Stimulated activated naive B cell treated with anti-CD40 and anti-IgM and Interleukin-4, amounts not matched to agents 10 μg/mL and 1 μg/mL and 100 μg/mL, for 72 hours (primary cell): Measurements from ENCODE around the gene ZDHHC24.

ENCODE experiments used
- ATAC-seq, 2 donors: fragments of 150-1000 bp; cut with Tn5 transposase; replicated peaks; 2 replicates each; pipeline ENCODE4 v1.10.0; 2021; ENCODE audit warnings: moderate library complexity in 1 of 2
- DNase-seq: peaks from one replicate; pipeline ENCODE4 v3.0.0; 2021
- H3K27ac Mint-ChIP-seq: one replicate; pipeline ENCODE4 v1.8.0; 2022; ENCODE audit warnings: mild to moderate bottlenecking, mixed read lengths
- H3K27me3 Mint-ChIP-seq, 2 donors: one replicate each; pipeline ENCODE4 v1.8.0; 2022; ENCODE audit warnings: mixed read lengths in 2 of 2
- H3K36me3 Mint-ChIP-seq, 2 donors: one replicate each; pipeline ENCODE4 v1.8.0; 2022; ENCODE audit warnings: mixed read lengths in 2 of 2, mild to moderate bottlenecking in 1 of 2
- H3K4me1 Mint-ChIP-seq, 2 donors: one replicate each; pipeline ENCODE4 v1.8.0; 2022; ENCODE audit warnings: mixed read lengths in 2 of 2, mild to moderate bottlenecking in 1 of 2
- H3K4me3 Mint-ChIP-seq, 2 donors: one replicate each; pipeline ENCODE4 v1.8.0; 2022; ENCODE audit warnings: mild to moderate bottlenecking in 2 of 2, mixed read lengths in 2 of 2, moderate library complexity in 1 of 2
- H3K9me3 Mint-ChIP-seq, 2 donors: one replicate each; pipeline ENCODE4 v1.8.0; 2022; ENCODE audit warnings: mixed read lengths in 2 of 2, mild to moderate bottlenecking in 1 of 2

The ZDHHC24 gene

GRCh38 chr11:66473167-66473566 is 72.7 kb downstream of the ZDHHC24 start:
- DNase-seq: no peak
- peaks cover 2 to 32% of the 10 kb centered on the region in 2 donors for H3K36me3 Mint-ChIP-seq
- H3K27ac Mint-ChIP-seq: no peak overlapping the region
- H3K9me3 Mint-ChIP-seq: no peaks in the 10 kb centered on the region
- peaks cover 10 to 13% of the 10 kb centered on the region in 2 donors for H3K4me1 Mint-ChIP-seq
- ATAC-seq: no peak
- H3K27me3 Mint-ChIP-seq: no peaks in the 10 kb centered on the region
- H3K4me3 Mint-ChIP-seq: no peak overlapping the region

GRCh38 chr11:66472054-66472453 is 73.8 kb downstream of the ZDHHC24 start:
- H3K36me3 Mint-ChIP-seq: peaks cover 0 to 25% of the 10 kb centered on the region in 2 donors
- DNase-seq (no peak), ATAC-seq (no peak)
- no peak overlapping the region for H3K4me3 Mint-ChIP-seq
- H3K9me3 Mint-ChIP-seq: no peaks in the 10 kb centered on the region
- H3K27me3 Mint-ChIP-seq: no peaks in the 10 kb centered on the region
- H3K27ac Mint-ChIP-seq: no peak overlapping the region
- peaks cover 14% of the 10 kb centered on the region in 2 donors for H3K4me1 Mint-ChIP-seq

GRCh38 chr11:66471142-66471541 is 74.7 kb downstream of the ZDHHC24 start:
- ATAC-seq: no peak
- Mint-ChIP-seq H3K27me3 (no peaks in the 10 kb centered on the region), H3K4me3 (no peak overlapping the region), H3K36me3 (peaks cover 0 to 17% of the 10 kb centered on the region in 2 donors), H3K4me1 (peaks cover 12 to 19% of the 10 kb centered on the region in 2 donors), H3K9me3 (no peaks in the 10 kb centered on the region), H3K27ac (no peak overlapping the region)
- no peak for DNase-seq
